ENCODE measurements around the gene DIAPH1. TPM values are rescaled to one million over a fixed set of nuclear protein-coding genes. Genes with fewer than 3 reads are reported as not detected.
A peak's percentile ranks its signal among the peaks of the same experiment; 100 is the strongest.

DIAPH1 gene
- total RNA-seq, 1 experiment from 2014 or later = 43.5 TPM

DNA sequence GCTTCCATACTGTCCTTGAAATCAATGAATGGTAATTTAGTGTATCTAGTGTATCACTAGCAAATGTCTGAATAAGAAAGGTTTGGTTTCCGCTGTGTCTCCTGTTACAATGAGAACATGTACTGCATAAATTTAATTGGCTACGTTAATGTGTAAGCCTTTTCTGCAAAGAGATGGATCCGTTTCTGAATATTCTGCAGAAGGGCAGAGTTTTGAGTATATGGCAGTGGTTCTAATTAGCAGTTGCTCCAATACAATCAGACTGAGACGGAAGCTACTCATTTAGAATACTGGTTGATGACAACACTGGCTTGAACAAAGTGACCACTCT is 134.5 kb downstream of the DIAPH1 start:
- no peak for DNase-seq (ENCODE audit: low read depth)

DNA sequence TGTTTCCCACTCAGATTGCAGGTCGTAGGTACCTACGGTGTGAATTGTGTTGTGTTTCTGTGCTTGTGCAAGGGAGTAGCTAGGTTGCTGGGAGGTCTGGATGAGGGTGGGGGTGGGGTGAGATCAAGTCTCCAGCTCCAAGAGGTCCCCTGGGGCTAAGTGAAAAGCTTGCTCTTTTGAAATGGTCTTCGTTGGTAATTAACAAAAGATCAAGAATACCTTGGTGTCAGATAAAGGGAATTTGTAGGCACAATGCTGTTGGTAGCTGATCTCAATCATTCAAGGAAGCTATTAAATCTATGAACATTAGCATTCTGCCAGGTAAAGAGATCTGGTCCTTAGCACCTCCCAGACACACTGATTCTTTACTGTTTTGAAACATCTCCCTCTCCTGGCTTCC is 134.9 kb downstream of the DIAPH1 start:
- DNase-seq (ENCODE audit: low read depth) = no peak

DNA sequence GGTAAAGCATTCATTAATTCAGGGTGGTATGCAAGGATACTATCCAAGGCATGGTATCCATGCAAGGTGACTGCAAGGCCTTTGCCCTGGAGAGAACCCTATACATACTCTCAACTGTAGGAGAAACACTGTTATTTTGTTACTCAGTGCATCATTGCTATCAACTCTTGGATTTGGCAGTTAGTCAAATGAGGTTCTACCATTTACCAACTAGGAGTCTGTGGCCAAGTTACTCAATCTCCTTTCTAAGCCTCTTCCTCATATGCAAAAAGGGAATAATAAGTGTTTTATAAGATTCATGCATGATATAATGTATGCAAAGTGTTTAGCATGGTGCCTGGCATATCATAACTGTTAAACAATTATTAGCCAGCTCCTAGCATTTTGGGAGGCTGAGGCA is 139.0 kb downstream of the DIAPH1 start:
- DNase-seq (ENCODE audit: low read depth) = no peak

DNA sequence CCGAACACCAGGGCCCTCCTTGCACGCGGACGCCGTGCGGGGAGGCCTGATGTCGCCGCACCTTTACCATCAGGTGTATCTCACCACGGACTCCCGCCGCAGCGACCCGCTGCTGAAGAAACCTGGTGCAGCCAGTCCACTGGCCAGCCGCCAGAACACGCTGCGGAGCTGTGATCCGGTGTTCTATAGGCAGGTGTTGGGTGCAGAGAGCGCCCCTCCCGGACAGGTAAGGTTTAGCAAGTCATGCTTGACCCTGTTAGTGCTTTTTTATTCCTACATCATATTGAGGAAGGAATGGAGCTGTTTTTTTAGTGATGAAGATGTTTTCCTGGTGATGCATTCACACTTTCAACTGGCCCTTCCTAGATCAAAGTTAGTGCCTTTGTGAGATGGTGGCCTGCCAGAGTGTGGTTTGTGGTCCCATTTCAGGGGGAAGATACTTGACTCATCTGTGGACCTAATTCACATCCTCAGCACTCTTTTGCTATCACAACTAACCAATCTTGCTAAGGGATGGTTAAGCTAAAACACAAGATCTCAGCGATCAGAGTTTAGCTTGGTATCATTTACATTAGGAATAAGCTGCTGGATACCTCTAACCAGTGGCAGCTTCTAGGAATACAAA is 140.4 kb downstream of the DIAPH1 start:
- no peak for DNase-seq (ENCODE audit: low read depth)

DNA sequence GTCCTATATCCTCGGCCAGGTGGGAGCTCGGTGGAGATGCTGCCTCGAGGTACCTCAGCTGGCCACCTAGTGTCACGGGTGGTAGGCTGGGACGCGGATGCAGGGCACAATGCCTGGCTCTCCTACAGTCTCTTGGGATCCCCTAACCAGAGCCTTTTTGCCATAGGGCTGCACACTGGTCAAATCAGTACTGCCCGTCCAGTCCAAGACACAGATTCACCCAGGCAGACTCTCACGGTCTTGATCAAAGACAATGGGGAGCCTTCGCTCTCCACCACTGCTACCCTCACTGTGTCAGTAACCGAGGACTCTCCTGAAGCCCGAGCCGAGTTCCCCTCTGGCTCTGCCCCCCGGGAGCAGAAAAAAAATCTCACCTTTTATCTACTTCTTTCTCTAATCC is 141.0 kb downstream of the DIAPH1 start:
- peak; percentile 33 for DNase-seq (ENCODE audit: low read depth)

DNA sequence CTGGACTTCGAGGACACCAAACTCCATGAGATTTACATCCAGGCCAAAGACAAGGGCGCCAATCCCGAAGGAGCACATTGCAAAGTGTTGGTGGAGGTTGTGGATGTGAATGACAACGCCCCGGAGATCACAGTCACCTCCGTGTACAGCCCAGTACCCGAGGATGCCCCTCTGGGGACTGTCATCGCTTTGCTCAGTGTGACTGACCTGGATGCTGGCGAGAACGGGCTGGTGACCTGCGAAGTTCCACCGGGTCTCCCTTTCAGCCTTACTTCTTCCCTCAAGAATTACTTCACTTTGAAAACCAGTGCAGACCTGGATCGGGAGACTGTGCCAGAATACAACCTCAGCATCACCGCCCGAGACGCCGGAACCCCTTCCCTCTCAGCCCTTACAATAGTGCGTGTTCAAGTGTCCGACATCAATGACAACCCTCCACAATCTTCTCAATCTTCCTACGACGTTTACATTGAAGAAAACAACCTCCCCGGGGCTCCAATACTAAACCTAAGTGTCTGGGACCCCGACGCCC is 141.7 kb downstream of the DIAPH1 start:
- DNase-seq (ENCODE audit: low read depth) = peak; percentile 19

DNA sequence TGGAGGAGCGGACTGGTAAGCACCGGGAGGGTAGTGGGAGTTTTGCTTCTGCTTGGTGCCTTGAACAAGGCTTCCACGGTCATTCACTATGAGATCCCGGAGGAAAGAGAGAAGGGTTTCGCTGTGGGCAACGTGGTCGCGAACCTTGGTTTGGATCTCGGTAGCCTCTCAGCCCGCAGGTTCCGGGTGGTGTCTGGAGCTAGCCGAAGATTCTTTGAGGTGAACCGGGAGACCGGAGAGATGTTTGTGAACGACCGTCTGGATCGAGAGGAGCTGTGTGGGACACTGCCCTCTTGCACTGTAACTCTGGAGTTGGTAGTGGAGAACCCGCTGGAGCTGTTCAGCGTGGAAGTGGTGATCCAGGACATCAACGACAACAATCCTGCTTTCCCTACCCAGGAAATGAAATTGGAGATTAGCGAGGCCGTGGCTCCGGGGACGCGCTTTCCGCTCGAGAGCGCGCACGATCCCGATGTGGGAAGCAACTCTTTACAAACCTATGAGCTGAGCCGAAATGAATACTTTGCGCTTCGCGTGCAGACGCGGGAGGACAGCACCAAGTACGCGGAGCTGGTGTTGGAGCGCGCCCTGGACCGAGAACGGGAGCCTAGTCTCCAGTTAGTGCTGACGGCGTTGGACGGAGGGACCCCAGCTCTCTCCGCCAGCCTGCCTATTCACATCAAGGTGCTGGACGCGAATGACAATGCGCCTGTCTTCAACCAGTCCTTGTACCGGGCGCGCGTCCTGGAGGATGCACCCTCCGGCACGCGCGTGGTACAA is 142.5 kb downstream of the DIAPH1 start:
- DNase-seq (ENCODE audit: low read depth) = peak; percentile 83

DNA sequence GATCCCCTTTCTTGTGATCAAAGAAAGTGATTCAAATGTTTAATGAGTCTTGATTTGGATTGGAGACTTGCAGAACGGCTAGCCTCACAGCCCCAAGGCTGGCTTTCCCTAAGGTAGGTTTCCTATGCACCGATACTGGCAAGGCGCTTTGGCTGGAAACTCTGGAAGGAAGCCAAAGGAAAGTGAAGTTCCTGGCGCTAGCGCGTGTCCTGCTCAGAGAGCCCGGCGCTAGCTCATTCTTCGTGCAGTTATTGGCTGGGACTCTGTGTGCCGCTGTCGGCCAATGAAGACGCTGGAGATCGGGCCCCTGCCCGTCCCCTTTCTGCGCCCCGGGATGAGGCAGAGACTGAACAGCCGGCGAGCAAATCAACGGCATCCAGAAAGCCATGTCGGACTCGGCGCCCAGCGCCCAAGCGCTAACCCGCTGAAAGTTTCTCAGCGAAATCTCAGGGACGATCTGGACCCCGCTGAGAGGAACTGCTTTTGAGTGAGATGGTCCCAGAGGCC is 143.1 kb downstream of the DIAPH1 start, which contains the start of gene PCDHGC3:
Gene PCDHGC3 (plus strand): TSS at position 342 of the 507 bp plus-strand sequence. CDS start 151 bp downstream, at position 493.
- peak; percentile 96 for DNase-seq (ENCODE audit: low read depth)

DNA sequence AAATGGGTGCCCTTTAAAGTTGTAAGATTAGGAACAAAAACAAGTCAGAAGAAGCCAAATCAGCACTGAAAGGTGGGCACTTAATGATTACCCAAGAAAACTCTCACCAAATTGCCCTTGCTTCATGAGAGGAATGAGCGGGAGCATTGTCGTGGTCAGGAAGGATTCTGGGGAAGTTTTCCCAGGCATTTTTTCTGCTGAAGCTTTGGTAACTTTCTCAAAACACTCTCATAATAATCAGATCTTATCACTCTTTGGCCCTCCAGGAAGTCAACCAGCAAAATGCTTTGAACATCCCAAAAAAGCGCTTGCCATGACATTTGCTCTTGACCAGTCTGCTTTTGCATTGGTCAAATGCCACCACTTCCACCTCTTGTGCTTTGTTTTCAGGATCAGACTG is 153.4 kb downstream of the DIAPH1 start:
- no peak for DNase-seq (ENCODE audit: low read depth)

Other genes with a start within 250 kb of the DIAPH1 start
- 0.68 and 1.1 TPM in 2 replicates for gene PCDHGB3, start 248.8 kb downstream of the DIAPH1 start, total RNA-seq (2014; rRNA removed; shearing (Covaris generic))
- 0.24 and 0.46 TPM in 2 replicates for gene PCDHGA6, start 245.1 kb downstream of the DIAPH1 start, total RNA-seq (2014; rRNA removed; shearing (Covaris generic))
- 0.06 and 0.42 TPM in 2 replicates for gene PCDHGA7, start 236.3 kb downstream of the DIAPH1 start, total RNA-seq (2014; rRNA removed; shearing (Covaris generic))
- gene PCDHGB4, start 231.3 kb downstream of the DIAPH1 start, total RNA-seq (2014; rRNA removed; shearing (Covaris generic)) = 0.06 and 0.09 TPM in 2 replicates
- 0.06 TPM in 1 of 2 replicates, not detected in the other for gene PCDHGA8, start 226.4 kb downstream of the DIAPH1 start, total RNA-seq (2014; rRNA removed; shearing (Covaris generic))
- gene PCDHGB5, start 221.1 kb downstream of the DIAPH1 start, total RNA-seq (2014; rRNA removed; shearing (Covaris generic)) = 0.09 TPM in 1 of 2 replicates, not detected in the other
- gene PCDHGA9, start 216.2 kb downstream of the DIAPH1 start, total RNA-seq (2014; rRNA removed; shearing (Covaris generic)) = 1.2 TPM in 1 of 2 replicates, not detected in the other
- gene PCDHGB6, start 211.0 kb downstream of the DIAPH1 start, total RNA-seq (2014; rRNA removed; shearing (Covaris generic)) = 1.3 and 2.5 TPM in 2 replicates
- 0.06 and 0.30 TPM in 2 replicates for gene PCDHGA10, start 206.0 kb downstream of the DIAPH1 start, total RNA-seq (2014; rRNA removed; shearing (Covaris generic))
- gene PCDHGB7, start 201.3 kb downstream of the DIAPH1 start, total RNA-seq (2014; rRNA removed; shearing (Covaris generic)) = 0.06 and 0.17 TPM in 2 replicates
- gene PCDHGA11, start 197.9 kb downstream of the DIAPH1 start, total RNA-seq (2014; rRNA removed; shearing (Covaris generic)) = 15.0 TPM in 2 replicates
- not detected in 2 replicates for gene PCDHGA12, start 188.5 kb downstream of the DIAPH1 start, total RNA-seq (2014; rRNA removed; shearing (Covaris generic))
- 37.0 and 41.5 TPM in 2 replicates for gene PCDHGC3, start 143.0 kb downstream of the DIAPH1 start, total RNA-seq (2014; rRNA removed; shearing (Covaris generic))
- gene PCDHGC4, start 134.0 kb downstream of the DIAPH1 start, total RNA-seq (2014; rRNA removed; shearing (Covaris generic)) = 0.18 and 0.23 TPM in 2 replicates
- gene PCDHGC5, start 129.9 kb downstream of the DIAPH1 start, total RNA-seq (2014; rRNA removed; shearing (Covaris generic)) = 0.06 and 0.09 TPM in 2 replicates
- 62.0 and 62.6 TPM in 2 replicates for gene HDAC3, start 17.8 kb upstream of the DIAPH1 start, total RNA-seq (2014; rRNA removed; shearing (Covaris generic))
- 2.6 and 3.4 TPM in 2 replicates for gene RELL2, start 18.0 kb upstream of the DIAPH1 start, total RNA-seq (2014; rRNA removed; shearing (Covaris generic))
- gene FCHSD1, start 32.4 kb upstream of the DIAPH1 start, total RNA-seq (2014; rRNA removed; shearing (Covaris generic)) = 7.5 and 13.2 TPM in 2 replicates
- gene ARAP3, start 63.2 kb upstream of the DIAPH1 start, total RNA-seq (2014; rRNA removed; shearing (Covaris generic)) = 1.7 and 3.0 TPM in 2 replicates

Measured in Daoy (cell line).